ENCODE data around the gene PAX6. TPM values are rescaled to one million over a fixed set of nuclear protein-coding genes. Genes with fewer than 3 reads are reported as not detected.

PAX6 gene
- total and polyA plus RNA-seq, 2 of the 4 experiments (the other 2 are of a cell fraction) = not detected

DNA sequence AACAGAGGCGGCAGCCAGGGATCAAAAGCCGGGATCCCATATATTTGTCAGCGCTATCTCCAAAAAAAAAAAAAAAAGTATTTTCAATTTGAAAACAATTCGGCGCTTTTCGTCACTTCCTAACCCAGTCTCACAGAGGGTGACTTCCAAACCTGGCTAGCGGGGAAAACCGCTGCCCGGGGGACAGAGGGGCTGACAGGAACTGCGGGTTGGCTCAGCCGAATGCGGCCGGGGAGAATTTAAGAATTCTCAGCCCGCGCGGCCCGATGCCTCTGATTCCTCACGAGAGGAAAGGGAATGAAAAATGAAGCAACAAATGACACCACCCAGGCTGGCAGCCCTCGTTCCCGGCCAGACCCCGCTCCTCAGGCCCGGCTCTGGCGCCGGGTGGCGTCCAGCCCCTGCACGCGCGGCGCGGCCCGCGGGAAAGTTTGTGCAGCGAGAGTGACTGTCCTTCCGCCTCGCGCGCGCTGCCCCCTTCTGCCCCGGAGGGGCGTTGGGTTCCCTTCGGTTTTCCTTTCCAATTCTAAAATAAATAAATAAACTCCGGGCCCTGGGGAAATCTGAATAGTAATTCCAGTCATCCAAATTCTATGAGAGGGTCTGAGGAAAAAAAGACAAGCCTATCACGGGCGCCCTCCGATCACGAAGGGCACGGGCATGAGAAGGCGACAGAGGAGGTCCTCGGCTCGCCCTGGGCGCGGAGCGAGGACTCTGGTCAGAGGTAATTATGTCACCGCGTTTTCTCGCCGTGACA, 4.8 kb upstream of the PAX6 start:
- Histone ChIP-seq H3K4me2 (ENCODE audit: low read depth, low read length) (peak overlapping the region; percentile 33; the same call in 1 of the 2 replicates), H2BK5ac (ENCODE audit: low read depth, low read length, poor library complexity, severe bottlenecking) (no peak overlapping the region), H3K9ac (ENCODE audit: low read depth, low read length) (no peak overlapping the region), H4K8ac (ENCODE audit: low read depth in 2 of 2, low read length in 2 of 2) (no peak overlapping the region), H2AK9ac (replicated peaks; ENCODE audit: low read depth, low read length, poor library complexity) (no peak overlapping the region), H3K9me1 (ENCODE audit: insufficient read depth, low read length) (no peaks in the 10 kb centered on the region), H3K23ac (ENCODE audit: low read depth, low read length) (no peak overlapping the region), H3K79me1 (ENCODE audit: low read depth in 1 of 2, low read length in 2 of 2) (no peaks in the 10 kb centered on the region), H3K4ac (ENCODE audit: low read depth, low read length) (no peak overlapping the region), H3K9me3 (ENCODE audit: control insufficient read depth, insufficient read depth, low read length) (peaks cover 15% of the 10 kb centered on the region; the same call in 1 of the 2 replicates), H4K20me1 (ENCODE audit: insufficient read depth, low read length) (peaks cover 7% of the 10 kb centered on the region), H2BK120ac (ENCODE audit: low read depth, low read length) (no peak overlapping the region), H3K4me3 (ENCODE audit: insufficient read depth, low read depth, low read length) (no peak overlapping the region), H2BK15ac (ENCODE audit: low read depth, low read length) (no peak overlapping the region), H3K56ac (ENCODE audit: extremely low read depth, insufficient read depth, low read length) (no peak overlapping the region), H2AK5ac (ENCODE audit: low read depth, low read length) (no peak overlapping the region), H3K27me3 (ENCODE audit: control insufficient read depth, insufficient read depth, low read length) (peaks cover 97% of the 10 kb centered on the region), H3K18ac (ENCODE audit: low read depth, low read length) (no peak overlapping the region), H3K27ac (ENCODE audit: insufficient read depth, low read length) (no peak overlapping the region), H4K91ac (ENCODE audit: insufficient read depth, low read depth, low read length) (no peak overlapping the region), H2BK20ac (ENCODE audit: low read depth, low read length) (no peak overlapping the region), H3K14ac (replicated peaks; ENCODE audit: low read depth, low read length) (no peak overlapping the region), H2AFZ (replicated peaks; ENCODE audit: low read length, poor library complexity) (no peak overlapping the region), H3K4me1 (ENCODE audit: control insufficient read depth, insufficient read depth, low read length) (no peaks in the 10 kb centered on the region; the same call in 1 of the 2 replicates), H3K36me3 (ENCODE audit: control insufficient read depth, insufficient read depth, low read length) (no peaks in the 10 kb centered on the region), H4K5ac (ENCODE audit: low read depth, low read length) (no peak overlapping the region)
- intact Hi-C loops (cut with micrococcal nuclease) (no loop called here), in situ Hi-C loops (cut with MboI; ENCODE audit: low sequenced_read_pairs) (no loop called here), dilution Hi-C loops (cut with HindIII; ENCODE audit: low sequenced_read_pairs, unreplicated experiment) (no loop called here)
- no peak for TF ChIP-seq POLR2A (IDR thresholded peaks at IDR 0.05; ENCODE audit: low read depth, low read length)
- TF ChIP-seq RCOR1 (IDR thresholded peaks at IDR 0.05; ENCODE audit: insufficient replicate concordance, low read length) = no peak
- TF ChIP-seq MAZ (IDR thresholded peaks at IDR 0.05; ENCODE audit: borderline replicate concordance, low read depth, low read length) = no peak
- no peak for TF ChIP-seq NFE2L2 (IDR thresholded peaks at IDR 0.05; ENCODE audit: low read depth, low read length)
- TF ChIP-seq MAFK (IDR thresholded peaks at IDR 0.05; ENCODE audit: low read depth, low read length) = no peak
- TF ChIP-seq, protein P1, sequence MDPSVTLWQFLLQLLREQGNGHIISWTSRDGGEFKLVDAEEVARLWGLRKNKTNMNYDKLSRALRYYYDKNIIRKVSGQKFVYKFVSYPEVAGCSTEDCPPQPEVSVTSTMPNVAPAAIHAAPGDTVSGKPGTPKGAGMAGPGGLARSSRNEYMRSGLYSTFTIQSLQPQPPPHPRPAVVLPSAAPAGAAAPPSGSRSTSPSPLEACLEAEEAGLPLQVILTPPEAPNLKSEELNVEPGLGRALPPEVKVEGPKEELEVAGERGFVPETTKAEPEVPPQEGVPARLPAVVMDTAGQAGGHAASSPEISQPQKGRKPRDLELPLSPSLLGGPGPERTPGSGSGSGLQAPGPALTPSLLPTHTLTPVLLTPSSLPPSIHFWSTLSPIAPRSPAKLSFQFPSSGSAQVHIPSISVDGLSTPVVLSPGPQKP (IDR thresholded peaks at IDR 0.05; ENCODE audit: borderline replicate concordance, low read depth, low read length) = no peak
- no peak for TF ChIP-seq RAD21 (IDR thresholded peaks at IDR 0.05; ENCODE audit: low read length)
- TF ChIP-seq MXI1 (IDR thresholded peaks at IDR 0.05; ENCODE audit: borderline replicate concordance, low read depth, low read length) = no peak
- TF ChIP-seq BHLHE40 (IDR thresholded peaks at IDR 0.05; ENCODE audit: low read depth, low read length) = no peak
- no peak for ATAC-seq (ENCODE audit: low read depth)
- ChIA-PET POLR2A (ENCODE audit: unreplicated experiment) (no interaction called here), CTCF (no interaction called here)
- no peak for DNase-seq
- no TSS peak for BruUV-seq (replicated peaks)
- 5% methylated on average over 21 of the region's 57 CpGs; no CpG with 5 or more reads in 1 of the 2 experiments for WGBS, 2 experiments (ENCODE audit: extremely low coverage in 2 of 2, insufficient read length in 1 of 2)

Data from IMR-90 (cell line).